ENCODE results near the gene ITGA1.

GRCh38 chr5:52743012-52743411, 44.7 kb upstream of the ITGA1 start:
- TF ChIP-seq CTCF (optimal IDR thresholded peaks at IDR 0.05 in 1 of 3, IDR thresholded peaks at IDR 0.05 in 1 of 3, conservative IDR thresholded peaks at IDR 0.05 in 1 of 3; ENCODE audit: extremely low read depth in 1 of 3, insufficient read depth in 2 of 3, low read length in 3 of 3) (no peak), EZH2 (IDR thresholded peaks at IDR 0.05; ENCODE audit: low read length) (no peak)
